AG09319 (cell line): ENCODE data around the gene EIF4A3.

ENCODE experiments used
- DNase-seq: peaks from one replicate; pipeline ENCODE4 v3.0.0-alpha.2; 2010; ENCODE audit warnings: low read depth; ENCODE audit errors: extremely low read depth
- CTCF ChIP-seq: IDR thresholded peaks from 2 replicates; pipeline ENCODE4 v1.5.1; 2011; ENCODE audit warnings: low read depth, mild to moderate bottlenecking, inconsistent platforms, low read length, moderate library complexity

The EIF4A3 gene

GRCh38 chr17:80133626-80133970 lies 13.3 kb downstream of the EIF4A3 start:
- DNase-seq = no peak
- TF ChIP-seq CTCF = no peak

- no peak for TF ChIP-seq CTCF
- no peak for DNase-seq
Measured at GRCh38 chr17:80132906-80133625, 13.9 kb downstream of the EIF4A3 start.

- no peak for TF ChIP-seq CTCF
Measured at GRCh38 chr17:80130992-80131391, 15.9 kb downstream of the EIF4A3 start.

GRCh38 chr17:80129006-80129565 lies 17.8 kb downstream of the EIF4A3 start:
- DNase-seq = no peak

More at GRCh38 chr17:80130992-80131391, 15.9 kb downstream of the EIF4A3 start:
- no peak for DNase-seq

GRCh38 chr17:80126449-80126715 lies 20.5 kb downstream of the EIF4A3 start:
- no peak for TF ChIP-seq CTCF
- DNase-seq = no peak

More at GRCh38 chr17:80129006-80129565, 17.8 kb downstream of the EIF4A3 start:
- TF ChIP-seq CTCF = no peak

GRCh38 chr17:80125656-80126448 lies 21.1 kb downstream of the EIF4A3 start:
- TF ChIP-seq CTCF = no peak
- peak; percentile 37 for DNase-seq

GRCh38 chr17:80124351-80124981 lies 22.5 kb downstream of the EIF4A3 start:
- DNase-seq = no peak
- TF ChIP-seq CTCF = peak; percentile 24
